Right lobe of liver (tissue), 6 donors: ENCODE results near the gene EIF4G3. TPM values are rescaled to one million over a fixed set of nuclear protein-coding genes. Genes with fewer than 3 reads are reported as not detected.
A peak's percentile ranks its signal among the peaks of the same experiment; 100 is the strongest.

Experiments used
- ATAC-seq, 4 donors: fragments of 200-7000 bp; cut with Tn5 transposase; one replicate each; pipeline ENCODE4 v1.9.1; 2020; ENCODE audit warnings: mild to moderate bottlenecking in 4 of 4, moderate library complexity in 4 of 4
- DNase-seq, 3 donors: peaks; one replicate each; pipeline ENCODE4 v3.0.0-alpha.2; 2020
- H3K27ac ChIP-seq, 3 donors: fragments of 200-600 bp; one replicate each; pipeline ENCODE4 v1.8.0; 2022
- H3K27me3 ChIP-seq, 2 donors: fragments of 200-600 bp; one replicate each; pipeline ENCODE4 v1.8.0; 2022
- H3K36me3 ChIP-seq, 4 donors: fragments of 200-600 bp; sonication (generic) in 1 of 4; one replicate each; pipeline versions ENCODE4 v1.5.1 to v1.8.0; 2017 to 2022; ENCODE audit warnings: control low read depth in 1 of 4
- H3K4me1 ChIP-seq, 4 donors: fragments of 200-600 bp; sonication (generic) in 1 of 4; one replicate each; pipeline versions ENCODE4 v1.5.1 to v1.8.0; 2017 to 2022; ENCODE audit warnings: control low read depth in 1 of 4
- H3K4me3 ChIP-seq, 3 donors: fragments of 200-600 bp; one replicate each; pipeline ENCODE4 v1.8.0; 2022
- H3K9me3 ChIP-seq, 4 donors: fragments of 200-600 bp; sonication (generic) in 1 of 4; one replicate each; pipeline versions ENCODE4 v1.5.1 to v1.8.0; 2017 to 2022; ENCODE audit warnings: control low read depth in 1 of 4
- CTCF ChIP-seq, 4 donors: fragments of 200-600 bp in 3 of 4; fragments of 450-650 bp in 1 of 4; IDR thresholded peaks; one replicate each; pipeline versions ENCODE4 v1.5.1 to v1.8.0; 2016 to 2022; ENCODE audit warnings: antibody characterized with exemption in 4 of 4, mild to moderate bottlenecking in 2 of 4
- POLR2A ChIP-seq: fragments of 450-650 bp; IDR thresholded peaks from one replicate; pipeline ENCODE4 v1.6.1; 2017; ENCODE audit warnings: antibody characterized with exemption, mild to moderate bottlenecking
- WGBS: methylation state at CpG from one replicate; pipeline ENCODE4 v1.1.6; 2018; ENCODE audit warnings: low coverage, low lambda C conversion rate; ENCODE audit not compliant: insufficient coverage; ENCODE audit errors: missing lambda C conversion rate; 5-methylcytosine and 5-hydroxymethylcytosine counted together
- intact Hi-C, 2 donors: fragments of 100-400 bp; cut with DNase I; formaldehyde crosslinking; loops; one replicate each; pipeline versions ENCODE4 v1.11.2 to v1.14.1; 2022
- total RNA-seq, 6 experiments: library from RNA; depleted of rRNA in 2 of 6; stranded (reverse); fragments of >200 nt in 2 of 6; fragmentation: NEBNext Ultra II Directional in 3 of 6; extraction: Animal tissue kit (Norgen Biotek cat#: 25700) in 3 of 6; gene quantifications; one replicate each; pipeline versions ENCODE4 v1.1.0 to v1.2.4, GENCODE V29; 2016 to 2023
- donor health status: DM: no; HTN: yes; CAD: no.
- donor health status: DM: no; HTN: no; CAD: no.
- donor health status: DM: no; HTN: no; CAD: no.
- donor health status: DM: no; HTN: yes; CAD: no.
- donor health status: DM: no; HTN: yes; CAD: no.

Gene EIF4G3
- total RNA-seq, 6 experiments from 2014 or later = 14.4 to 29.9 (median 23.5) TPM

- Histone ChIP-seq H3K4me1 (no peaks in the 10 kb centered on the region), H3K9me3 (no peaks in the 10 kb centered on the region), H3K27ac (no peak overlapping the region), H3K4me3 (no peak overlapping the region), H3K36me3 (no peaks in the 10 kb centered on the region), H3K27me3 (no peaks in the 10 kb centered on the region)
- no peak for ATAC-seq
- no peak for TF ChIP-seq CTCF (IDR thresholded peaks at IDR 0.05)
- TF ChIP-seq POLR2A = no peak
- intact Hi-C loops = no loop called here
- WGBS = 56% methylated on average over 2 of the region's 2 CpGs
- no peak for DNase-seq
Observed at GRCh38 chr1:21042929-21043605, 133.6 kb downstream of the EIF4G3 start.

GRCh38 chr1:21041541-21041940 lies 135.2 kb downstream of the EIF4G3 start:
- WGBS = 83% methylated on average over 2 of the region's 2 CpGs
- no peak for ATAC-seq
- Histone ChIP-seq H3K4me1 (no peaks in the 10 kb centered on the region), H3K36me3 (no peaks in the 10 kb centered on the region), H3K4me3 (no peak overlapping the region), H3K27ac (no peak overlapping the region), H3K27me3 (no peaks in the 10 kb centered on the region), H3K9me3 (no peaks in the 10 kb centered on the region)
- TF ChIP-seq POLR2A = no peak
- TF ChIP-seq CTCF (IDR thresholded peaks at IDR 0.05) = no peak
- intact Hi-C loops = no loop called here
- DNase-seq = no peak

- TF ChIP-seq POLR2A (no peak), CTCF (IDR thresholded peaks at IDR 0.05) (no peak)
- WGBS = 100% methylated on average over 2 of the region's 3 CpGs
Observed at GRCh38 chr1:21037091-21037490, 139.6 kb downstream of the EIF4G3 start.

GRCh38 chr1:21035794-21036193 lies 140.9 kb downstream of the EIF4G3 start:
- ATAC-seq (peak in 1 of 4 donors; percentile 33), DNase-seq (no peak)
- TF ChIP-seq POLR2A (no peak), CTCF (IDR thresholded peaks at IDR 0.05) (no peak)
- intact Hi-C loops = no loop called here
- Histone ChIP-seq H3K27me3 (no peaks in the 10 kb centered on the region), H3K4me1 (no peaks in the 10 kb centered on the region), H3K4me3 (no peak overlapping the region), H3K36me3 (no peaks in the 10 kb centered on the region), H3K9me3 (no peaks in the 10 kb centered on the region), H3K27ac (no peak overlapping the region)
- WGBS = no CpG with 5 or more reads among the region's 2 CpGs

More at GRCh38 chr1:21037091-21037490, 139.6 kb downstream of the EIF4G3 start:
- Histone ChIP-seq H3K36me3 (no peaks in the 10 kb centered on the region), H3K27ac (no peak overlapping the region), H3K27me3 (no peaks in the 10 kb centered on the region), H3K4me1 (no peaks in the 10 kb centered on the region), H3K4me3 (no peak overlapping the region), H3K9me3 (no peaks in the 10 kb centered on the region)
- DNase-seq (no peak), ATAC-seq (no peak)
- intact Hi-C loops = no loop called here
